ENCODE data around the gene TMEM158.

DNA sequence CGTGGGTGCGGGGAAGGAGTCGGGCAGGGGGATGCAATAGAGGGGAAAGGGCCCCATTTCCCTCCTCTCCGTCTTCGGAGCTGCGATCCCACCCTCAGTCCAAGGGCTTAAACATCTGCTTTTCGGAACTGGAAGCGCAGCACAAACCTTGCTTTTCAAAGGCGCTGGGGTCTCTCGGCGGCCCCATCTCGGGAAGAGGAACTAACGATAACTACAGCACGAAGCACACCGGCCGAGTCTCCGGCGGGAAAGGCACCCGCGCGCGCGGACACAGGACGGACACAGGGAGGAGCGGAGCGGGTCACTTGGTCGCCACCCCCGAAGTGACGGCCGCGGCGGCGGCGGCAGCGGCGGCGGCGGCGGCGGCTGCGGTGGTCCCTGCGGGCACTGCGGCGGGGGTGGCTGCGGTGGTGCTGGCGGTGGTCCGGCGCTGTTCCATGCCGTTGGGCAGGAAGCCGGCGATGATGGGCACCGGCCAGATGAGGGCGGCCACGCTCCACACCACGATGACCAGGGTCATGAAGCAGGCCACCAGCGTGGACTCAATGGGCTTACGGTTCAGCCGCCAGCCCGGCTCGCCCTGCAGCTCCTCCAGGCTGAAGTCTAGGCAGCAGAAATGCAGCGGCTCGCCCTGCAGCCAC is 1.1 kb downstream of the TMEM158 start:
- no peak for TF ChIP-seq POLR2A (IDR thresholded peaks at IDR 0.05; ENCODE audit: extremely low read depth, insufficient read length)
- peak; percentile 8 for TF ChIP-seq CTCF (IDR thresholded peaks at IDR 0.05; ENCODE audit: low read depth, low read length)
- TF ChIP-seq MAX (IDR thresholded peaks at IDR 0.05; ENCODE audit: low read depth, low read length): peak; percentile 54; the same call in 1 of the 2 replicates
